CD4-positive, alpha-beta T cell treated with Interleukin-17A for 4 hours (primary cell): ENCODE measurements around the gene TMEM219.
A peak's percentile ranks its signal among the peaks of the same experiment; 100 is the strongest.
"Not testable (repeated sequence)": the region's sequence is repeated elsewhere in the genome, so short reads cannot be mapped to it uniquely, and the experiment has no call there.

Experiments used
- DNase-seq: peaks from one replicate; pipeline ENCODE4 v3.0.0-alpha.2; 2020; ENCODE audit warnings: mixed read lengths

TMEM219 gene

GRCh38 chr16:29951625-29952365, 10.1 kb upstream of the TMEM219 start:
- no peak for DNase-seq

GRCh38 chr16:29958756-29959155, 3.1 kb upstream of the TMEM219 start:
- no peak for DNase-seq

GRCh38 chr16:29959293-29959692, 2.6 kb upstream of the TMEM219 start:
- DNase-seq: no peak

GRCh38 chr16:29959821-29960220, 2.1 kb upstream of the TMEM219 start:
- not testable (repeated sequence) for DNase-seq

GRCh38 chr16:29961127-29961478, 776 bp upstream of the TMEM219 start:
- DNase-seq: no peak

GRCh38 chr16:29962344-29962994, 590 bp downstream of the TMEM219 start:
- peak; percentile 9 for DNase-seq

- DNase-seq: no peak
Measured at GRCh38 chr16:29963021-29963743, 1.3 kb downstream of the TMEM219 start.

- DNase-seq: no peak
Measured at GRCh38 chr16:29968205-29968604, 6.3 kb downstream of the TMEM219 start.

GRCh38 chr16:29971304-29971703, 9.4 kb downstream of the TMEM219 start:
- no peak for DNase-seq

GRCh38 chr16:29972500-29972899, 10.6 kb downstream of the TMEM219 start:
- no peak for DNase-seq

GRCh38 chr16:29972992-29973383, 11.1 kb downstream of the TMEM219 start:
- DNase-seq: no peak

GRCh38 chr16:29973384-29974246, 11.7 kb downstream of the TMEM219 start, which contains the start of gene TAOK2:
Gene TAOK2, plus strand, starts transcription at chr16:29973868. Its CDS starts 3,905 bp downstream, at chr16:29977773.
- peak; percentile 98 for DNase-seq

GRCh38 chr16:29974291-29975133, 12.6 kb downstream of the TMEM219 start:
- peak; percentile 14 for DNase-seq

- DNase-seq: no peak
Measured at GRCh38 chr16:29975134-29975538, 13.3 kb downstream of the TMEM219 start.

GRCh38 chr16:29975811-29976511, 14.1 kb downstream of the TMEM219 start:
- no peak for DNase-seq

GRCh38 chr16:29977063-29977825, 15.4 kb downstream of the TMEM219 start:
- DNase-seq: no peak

GRCh38 chr16:29978081-29978480, 16.2 kb downstream of the TMEM219 start:
- no peak for DNase-seq

GRCh38 chr16:29978564-29979270, 16.8 kb downstream of the TMEM219 start:
- no peak for DNase-seq

- no peak for DNase-seq
Measured at GRCh38 chr16:29982560-29983419, 20.9 kb downstream of the TMEM219 start.
